HG02970 (cell line): ENCODE data around the gene IMPDH1.

Experiments
- ATAC-seq: cut with Tn5 transposase; IDR thresholded peaks from one replicate; pipeline ENCODE4 v1.9.1; 2021; ENCODE audit warnings: mild to moderate bottlenecking, moderate library complexity, moderate number of reproducible peaks; ENCODE audit not compliant: unreplicated experiment, low FRiP score

IMPDH1 gene

DNA sequence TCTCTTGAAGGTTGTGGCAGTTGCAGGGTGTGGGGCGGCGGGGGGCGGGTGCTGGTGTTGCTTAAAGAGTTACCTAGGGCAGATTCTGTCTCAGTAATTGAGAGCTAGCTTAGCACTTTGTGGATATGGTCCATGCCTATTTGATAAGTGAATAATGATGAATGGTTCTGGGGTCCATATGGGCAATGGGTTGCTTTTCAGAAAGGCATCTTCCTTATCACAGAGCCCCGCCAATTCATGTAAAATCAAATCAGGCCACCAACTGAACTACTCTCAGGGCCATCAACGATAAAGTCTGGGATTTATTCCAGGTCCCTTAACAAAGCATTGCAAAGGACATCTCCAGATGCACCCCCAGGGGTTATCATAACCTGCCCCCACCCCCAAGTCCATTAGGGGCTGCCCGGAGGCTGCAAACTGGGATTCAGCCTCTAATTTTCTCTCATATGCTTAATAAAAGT is 46.5 kb downstream of the IMPDH1 start:
- ATAC-seq = no peak

GRCh38 chr7:128362670-128363069 is 47.1 kb downstream of the IMPDH1 start:
- ATAC-seq = no peak

GRCh38 chr7:128361411-128362379 is 48.1 kb downstream of the IMPDH1 start, which contains the start of gene PRRT4:
Gene PRRT4, minus strand, starts transcription at chr7:128361690.
- no peak for ATAC-seq

DNA sequence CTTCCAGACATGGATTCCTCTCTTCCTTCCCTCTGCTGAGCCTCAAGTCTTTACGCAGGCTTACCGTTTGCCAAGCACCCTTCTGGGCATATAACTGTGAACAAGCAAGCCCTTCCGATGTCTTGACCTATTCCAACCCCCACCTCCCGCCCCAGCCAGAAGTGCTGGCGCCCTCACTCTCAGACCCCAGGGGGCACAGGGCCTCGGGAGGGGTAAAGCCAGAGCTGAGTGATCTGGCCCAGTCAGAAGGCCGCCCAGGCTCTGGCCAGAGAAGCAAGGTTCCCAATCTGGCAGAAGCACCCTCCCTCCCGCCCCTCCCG is 49.5 kb downstream of the IMPDH1 start:
- ATAC-seq = no peak

GRCh38 chr7:128359939-128360338 is 49.8 kb downstream of the IMPDH1 start:
- no peak for ATAC-seq

DNA sequence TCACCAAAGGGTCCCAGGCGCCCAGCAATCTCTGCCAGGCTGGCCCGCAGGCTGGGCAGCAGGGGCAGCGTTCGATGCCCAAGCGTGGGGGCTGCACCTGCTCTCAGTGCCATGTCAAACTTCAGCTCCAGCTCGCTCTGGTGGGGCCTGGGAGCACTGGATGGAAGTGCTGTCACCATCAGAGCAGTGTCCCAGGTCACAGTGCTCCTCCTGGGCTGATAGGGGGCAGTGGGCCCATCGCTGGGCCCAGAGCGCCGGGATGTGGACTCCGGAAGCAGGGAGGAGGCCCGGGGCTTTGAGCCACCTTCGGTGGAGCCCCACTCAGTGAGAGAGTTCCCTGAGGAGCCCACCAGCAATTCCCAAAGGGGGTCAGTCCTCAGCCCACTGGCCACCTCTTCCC is 50.4 kb downstream of the IMPDH1 start:
- no peak for ATAC-seq

DNA sequence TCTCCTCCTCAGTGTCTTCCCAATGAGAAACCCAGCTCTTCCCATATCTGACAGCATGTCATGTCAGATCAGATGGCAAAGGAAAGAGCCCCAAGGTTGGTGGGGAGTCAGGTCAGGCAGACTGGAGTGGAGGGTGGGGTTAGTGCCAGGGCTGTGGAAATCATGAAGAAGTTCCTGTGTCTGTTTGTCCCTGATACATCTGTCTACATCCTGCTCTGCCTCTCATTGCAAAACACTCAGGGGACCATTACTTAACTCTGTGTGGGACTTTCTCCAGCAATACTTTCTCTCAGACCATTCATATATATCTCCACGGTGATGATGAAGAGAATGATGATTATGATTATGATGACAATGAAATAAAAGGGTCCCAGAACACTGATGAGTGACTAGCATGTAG is 51.5 kb downstream of the IMPDH1 start:
- ATAC-seq = no peak

DNA sequence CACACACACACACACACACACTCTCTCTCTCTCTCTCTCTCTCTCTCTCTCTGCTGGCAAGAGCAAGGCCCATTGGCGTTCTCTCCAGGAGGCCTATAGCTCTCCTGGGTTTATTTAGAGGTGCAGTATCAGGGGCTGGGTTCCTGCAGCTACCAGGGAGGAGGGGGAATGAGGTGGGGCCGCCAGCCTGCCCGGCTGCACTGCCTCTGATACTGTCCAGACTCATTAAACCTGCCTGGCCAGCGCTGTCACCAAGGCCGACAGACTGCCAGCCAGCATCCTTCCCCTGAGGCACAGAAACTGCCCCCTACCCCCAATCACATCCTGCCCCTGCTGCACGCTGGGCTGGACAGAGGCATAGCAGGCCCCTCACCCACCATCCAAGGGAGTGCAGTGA is 52.6 kb downstream of the IMPDH1 start:
- no peak for ATAC-seq

DNA sequence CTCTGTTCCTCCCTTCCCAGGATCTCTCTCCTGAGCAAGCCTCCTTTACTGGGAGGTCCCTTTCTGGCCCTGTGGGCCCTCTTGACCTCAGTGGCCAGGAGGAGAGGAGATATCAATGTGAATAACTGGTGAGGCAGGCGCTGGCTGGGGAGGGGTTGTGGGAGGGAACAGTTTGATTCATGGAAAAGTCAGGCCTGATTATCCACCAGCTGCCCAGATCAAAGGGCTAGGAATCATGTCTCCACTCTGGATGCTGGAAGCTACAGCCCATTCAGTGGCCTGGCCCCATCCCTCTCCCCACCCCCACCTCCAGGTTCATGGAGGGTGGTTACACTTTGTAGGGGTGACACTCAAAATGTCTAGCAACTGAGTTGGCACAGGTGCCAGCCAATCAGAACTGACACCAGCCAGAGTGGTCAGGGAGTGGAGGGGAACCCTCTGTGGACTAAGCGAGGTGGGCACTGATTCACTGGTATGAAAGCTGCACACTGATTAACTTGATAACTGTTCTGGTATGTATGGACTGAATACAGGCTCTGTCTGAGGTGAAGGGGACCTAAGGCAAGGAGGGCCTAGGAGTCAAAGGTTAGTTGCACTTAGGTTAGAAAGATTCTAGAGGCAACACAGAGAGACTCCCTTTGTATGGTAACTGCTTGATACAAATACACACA is 53.1 kb downstream of the IMPDH1 start:
- no peak for ATAC-seq

- ATAC-seq = no peak
These were observed 56.2 kb downstream of the IMPDH1 start for GRCh38 chr7:128353610-128354009.

- no peak for ATAC-seq
These were observed 56.6 kb downstream of the IMPDH1 start for GRCh38 chr7:128353189-128353588.

DNA sequence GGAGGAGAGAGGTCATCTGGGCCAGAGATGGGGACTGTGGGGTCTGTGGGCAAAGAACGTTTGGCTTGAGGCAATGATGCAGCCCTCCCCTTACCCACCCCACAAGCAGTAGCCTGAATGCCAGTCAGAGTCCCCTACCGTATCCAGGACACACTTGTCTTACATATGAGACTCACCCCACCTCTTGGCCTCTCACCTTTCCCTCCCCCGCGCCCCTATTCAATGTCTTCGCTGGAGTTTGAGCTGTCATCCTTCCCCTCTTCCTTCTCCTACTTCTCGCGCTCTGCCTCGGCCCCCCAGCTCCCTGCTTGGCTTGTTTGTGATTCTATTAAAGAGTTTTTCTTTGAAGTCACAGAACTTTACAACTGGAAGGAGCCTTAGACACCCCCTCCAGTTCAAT is 57.1 kb downstream of the IMPDH1 start:
- no peak for ATAC-seq

GRCh38 chr7:128352153-128352537 is 57.6 kb downstream of the IMPDH1 start:
- no peak for ATAC-seq

DNA sequence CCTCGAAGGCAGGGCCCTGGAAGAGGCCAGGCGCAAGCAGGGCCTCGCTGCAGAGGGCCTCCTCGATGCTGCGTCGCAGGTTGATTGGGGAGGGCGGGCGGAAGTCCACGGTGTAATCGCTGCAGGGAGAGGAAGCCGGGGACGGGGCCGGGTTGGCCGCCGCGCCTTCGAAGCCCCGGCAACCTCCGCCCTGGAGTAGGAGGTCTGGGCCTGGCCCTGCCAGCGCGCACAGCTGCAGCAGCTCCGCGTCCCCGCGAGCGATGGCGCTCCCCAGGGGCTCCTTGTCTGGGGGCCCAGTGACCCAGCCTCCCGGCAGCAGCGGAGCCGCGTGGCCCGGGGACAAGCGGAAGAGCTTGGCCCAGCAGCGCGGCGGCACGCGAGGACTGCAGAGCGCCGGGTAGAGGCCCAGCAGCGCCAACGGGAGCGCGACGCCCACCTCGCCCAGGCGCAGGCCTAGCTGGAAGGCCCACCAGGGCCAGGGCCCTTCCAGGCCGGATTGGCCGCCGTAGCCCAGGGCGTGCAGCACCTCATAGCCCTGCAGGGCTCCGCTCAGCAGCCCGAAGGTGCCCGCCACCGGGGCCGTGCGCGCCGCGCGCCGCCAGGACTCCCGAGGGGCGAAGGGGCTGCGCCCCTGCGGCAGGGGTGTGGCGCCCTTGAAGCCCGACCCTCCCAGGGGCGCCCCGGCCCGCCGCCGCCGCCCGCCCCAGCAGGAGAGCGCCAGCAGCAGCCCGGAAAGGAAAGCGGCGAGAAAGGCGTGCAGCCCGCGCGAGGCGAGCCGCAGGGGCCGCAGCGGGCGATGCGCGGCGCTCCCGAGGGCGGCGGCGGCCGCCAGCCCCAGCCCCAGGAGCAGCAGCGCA is 58.3 kb downstream of the IMPDH1 start:
- ATAC-seq = no peak

DNA sequence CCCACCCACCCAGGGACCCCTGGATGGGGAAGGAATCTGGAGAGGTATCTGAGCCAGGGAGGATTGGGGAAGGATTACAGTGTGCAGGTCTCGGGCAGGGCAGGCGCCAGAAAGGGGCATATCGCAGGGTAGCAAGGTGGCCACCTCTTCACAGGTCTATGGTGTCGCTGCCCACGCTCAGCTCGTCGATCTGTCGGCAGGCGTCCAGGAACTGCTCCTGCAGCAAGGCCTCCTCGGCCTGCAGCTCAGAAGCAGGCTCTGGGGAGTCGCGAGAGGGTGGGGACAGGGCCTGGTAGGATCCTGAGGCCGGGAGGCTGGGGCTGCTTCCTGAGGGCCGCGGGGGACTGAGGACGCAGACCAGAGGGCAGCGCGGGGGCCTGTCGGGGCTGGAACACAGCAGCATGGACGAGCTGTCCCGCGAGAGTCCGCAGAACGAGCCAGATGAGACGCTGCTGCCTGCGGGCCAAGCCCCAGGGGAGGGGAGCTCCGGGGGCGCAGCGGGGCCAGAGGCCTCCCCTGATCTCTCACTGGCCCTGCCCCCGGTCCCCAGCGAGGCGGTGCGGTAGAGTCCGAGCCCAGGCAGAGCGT is 59.0 kb downstream of the IMPDH1 start:
- ATAC-seq = no peak

GRCh38 chr7:128349466-128349825 is 60.3 kb downstream of the IMPDH1 start:
- no peak for ATAC-seq

- no peak for ATAC-seq
These were observed 62.1 kb downstream of the IMPDH1 start for GRCh38 chr7:128347647-128348097.

- no peak for ATAC-seq
These were observed 65.4 kb downstream of the IMPDH1 start for GRCh38 chr7:128344431-128344774.

DNA sequence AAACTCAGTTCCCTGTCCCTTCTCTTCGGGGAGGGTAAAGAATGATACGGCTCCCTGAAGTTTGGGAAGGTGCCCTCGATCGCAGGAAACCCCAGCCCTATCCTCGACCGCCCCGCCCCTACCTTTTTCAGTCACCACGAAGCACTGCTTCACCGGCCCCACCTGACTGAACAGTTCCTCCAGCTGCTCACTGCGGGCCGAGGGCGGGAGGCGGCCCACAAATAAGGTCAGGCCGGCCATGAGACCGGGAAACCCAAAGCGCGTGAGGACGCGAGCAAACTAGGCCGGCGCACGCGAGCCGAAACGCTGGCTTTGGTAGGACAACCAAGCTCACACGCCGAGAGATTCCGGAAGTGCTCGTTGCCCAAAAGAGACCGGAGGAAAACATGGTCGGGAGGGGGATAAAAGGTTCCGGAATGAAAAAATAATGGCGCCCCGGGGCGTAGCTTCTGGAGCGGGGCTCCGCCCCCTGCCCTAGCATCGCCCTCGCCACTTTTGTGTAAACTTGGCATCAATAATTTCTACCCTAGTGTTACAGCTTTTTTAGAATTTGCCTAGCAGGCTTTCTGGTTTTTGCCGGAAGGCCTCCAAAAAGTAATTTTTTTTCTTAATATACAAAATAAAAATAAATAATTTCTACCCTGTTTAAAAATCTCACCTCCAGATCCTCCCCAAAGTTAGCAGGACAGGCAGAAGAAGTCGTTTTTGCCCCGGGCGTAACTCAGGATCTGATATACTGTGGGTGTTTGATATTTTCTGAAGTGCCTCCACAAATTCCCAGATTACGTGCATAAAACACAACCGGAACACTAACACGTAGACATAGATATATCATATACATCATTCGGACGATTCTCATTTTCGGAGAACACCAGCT is 66.0 kb downstream of the IMPDH1 start, which contains the start of gene RBM28:
RBM28 (minus strand) TSS at position 355 of the 877 bp plus-strand sequence; CDS start at position 240, 115 bp downstream.
- ATAC-seq = peak; percentile 90
